ENCODE measurements around the gene TNFRSF14. TPM values are rescaled to one million over a fixed set of nuclear protein-coding genes. Genes with fewer than 3 reads are reported as not detected.
A peak's percentile ranks its signal among the peaks of the same experiment; 100 is the strongest.

TNFRSF14 gene
- total and polyA plus RNA-seq, 2 of the 13 experiments (the other 11 are each of a cell fraction or from before 2014, with no cell fraction given), result 11.9 to 49.9 TPM

DNA sequence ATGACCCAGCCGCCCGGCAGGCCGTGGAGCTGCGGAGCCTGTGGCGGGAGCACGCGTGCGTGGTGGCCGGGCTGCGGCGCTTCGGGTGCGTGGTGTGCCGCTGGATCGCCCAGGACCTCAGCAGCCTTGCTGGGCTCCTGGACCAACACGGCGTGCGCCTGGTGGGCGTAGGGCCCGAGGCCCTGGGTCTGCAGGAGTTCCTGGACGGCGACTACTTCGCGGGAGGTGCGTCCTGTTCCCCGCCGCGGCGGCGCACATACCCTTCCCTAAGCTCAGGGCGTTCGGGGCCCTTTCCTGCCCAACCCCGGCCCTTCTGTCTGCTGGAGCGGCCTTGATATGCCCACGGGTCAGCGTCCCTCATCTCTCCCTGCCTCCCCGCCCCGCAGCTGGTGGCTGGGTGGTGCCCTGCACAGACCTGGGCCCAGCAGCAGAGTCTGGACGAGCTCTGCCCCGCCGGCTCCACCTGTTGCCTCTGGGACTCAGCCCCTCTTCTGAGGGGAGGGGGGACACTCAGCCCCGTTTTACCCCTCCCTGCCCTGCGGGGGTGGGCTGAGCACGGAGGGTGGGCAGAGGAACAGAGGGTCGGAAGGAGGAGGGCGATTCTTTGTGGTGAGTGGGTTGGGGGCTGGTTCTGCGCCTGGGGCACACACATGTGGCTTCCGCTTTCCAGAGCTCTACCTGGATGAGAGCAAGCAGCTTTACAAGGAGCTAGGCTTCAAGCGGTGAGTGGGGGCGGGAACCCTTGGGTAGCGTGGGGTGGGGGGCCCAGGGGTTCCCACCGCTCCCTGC lies 31.1 kb downstream of the TNFRSF14 start (continued):
- TF ChIP-seq, protein P1, sequence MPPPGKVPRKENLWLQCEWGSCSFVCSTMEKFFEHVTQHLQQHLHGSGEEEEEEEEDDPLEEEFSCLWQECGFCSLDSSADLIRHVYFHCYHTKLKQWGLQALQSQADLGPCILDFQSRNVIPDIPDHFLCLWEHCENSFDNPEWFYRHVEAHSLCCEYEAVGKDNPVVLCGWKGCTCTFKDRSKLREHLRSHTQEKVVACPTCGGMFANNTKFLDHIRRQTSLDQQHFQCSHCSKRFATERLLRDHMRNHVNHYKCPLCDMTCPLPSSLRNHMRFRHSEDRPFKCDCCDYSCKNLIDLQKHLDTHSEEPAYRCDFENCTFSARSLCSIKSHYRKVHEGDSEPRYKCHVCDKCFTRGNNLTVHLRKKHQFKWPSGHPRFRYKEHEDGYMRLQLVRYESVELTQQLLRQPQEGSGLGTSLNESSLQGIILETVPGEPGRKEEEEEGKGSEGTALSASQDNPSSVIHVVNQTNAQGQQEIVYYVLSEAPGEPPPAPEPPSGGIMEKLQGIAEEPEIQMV (CRISPR knock-in tag; IDR thresholded peaks at IDR 0.05; ENCODE audit: low read depth), result no peak
- TF ChIP-seq SNAI1 (CRISPR knock-in tag; IDR thresholded peaks at IDR 0.05; ENCODE audit: borderline replicate concordance) (no peak), DMAP1 (CRISPR knock-in tag; IDR thresholded peaks at IDR 0.05) (0 out of 2 replicates have a peak, but pooled peaks have one; percentile 1), ZNF629 (CRISPR knock-in tag; conservative IDR thresholded peaks at IDR 0.05) (no peak), ZGPAT (CRISPR knock-in tag; IDR thresholded peaks at IDR 0.05) (no peak), ZNF607 (CRISPR knock-in tag; IDR thresholded peaks at IDR 0.05; ENCODE audit: borderline replicate concordance) (0 out of 2 replicates have a peak, but pooled peaks have one; percentile 31), ZNF547 (CRISPR knock-in tag; IDR thresholded peaks at IDR 0.05) (no peak), ZNF382 (CRISPR knock-in tag; IDR thresholded peaks at IDR 0.05; ENCODE audit: borderline replicate concordance) (no peak), ZNF101 (CRISPR knock-in tag; IDR thresholded peaks at IDR 0.05; ENCODE audit: borderline replicate concordance, low read depth) (no peak), MYNN (CRISPR knock-in tag; IDR thresholded peaks at IDR 0.05; ENCODE audit: low read depth) (no peak), ZNF546 (CRISPR knock-in tag; conservative IDR thresholded peaks at IDR 0.05) (0 out of 2 replicates have a peak, but pooled peaks have one; percentile 17), ZNF451 (CRISPR knock-in tag; IDR thresholded peaks at IDR 0.05) (no peak), ZBTB21 (CRISPR knock-in tag; IDR thresholded peaks at IDR 0.05) (no peak), POLR2G (IDR thresholded peaks at IDR 0.05; ENCODE audit: low read depth, low read length) (no peak), ZNF225 (CRISPR knock-in tag; IDR thresholded peaks at IDR 0.05) (no peak), IKZF4 (CRISPR knock-in tag; IDR thresholded peaks at IDR 0.05; ENCODE audit: borderline replicate concordance, low read depth, not compliant biosample characterization) (no peak), TIGD3 (CRISPR knock-in tag; IDR thresholded peaks at IDR 0.05; ENCODE audit: borderline replicate concordance) (no peak), SMC3 (IDR thresholded peaks at IDR 0.05; ENCODE audit: low read length) (no peak)
- TF ChIP-seq, protein P2, sequence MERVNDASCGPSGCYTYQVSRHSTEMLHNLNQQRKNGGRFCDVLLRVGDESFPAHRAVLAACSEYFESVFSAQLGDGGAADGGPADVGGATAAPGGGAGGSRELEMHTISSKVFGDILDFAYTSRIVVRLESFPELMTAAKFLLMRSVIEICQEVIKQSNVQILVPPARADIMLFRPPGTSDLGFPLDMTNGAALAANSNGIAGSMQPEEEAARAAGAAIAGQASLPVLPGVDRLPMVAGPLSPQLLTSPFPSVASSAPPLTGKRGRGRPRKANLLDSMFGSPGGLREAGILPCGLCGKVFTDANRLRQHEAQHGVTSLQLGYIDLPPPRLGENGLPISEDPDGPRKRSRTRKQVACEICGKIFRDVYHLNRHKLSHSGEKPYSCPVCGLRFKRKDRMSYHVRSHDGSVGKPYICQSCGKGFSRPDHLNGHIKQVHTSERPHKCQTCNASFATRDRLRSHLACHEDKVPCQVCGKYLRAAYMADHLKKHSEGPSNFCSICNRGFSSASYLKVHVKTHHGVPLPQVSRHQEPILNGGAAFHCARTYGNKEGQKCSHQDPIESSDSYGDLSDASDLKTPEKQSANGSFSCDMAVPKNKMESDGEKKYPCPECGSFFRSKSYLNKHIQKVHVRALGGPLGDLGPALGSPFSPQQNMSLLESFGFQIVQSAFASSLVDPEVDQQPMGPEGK (CRISPR knock-in tag; IDR thresholded peaks at IDR 0.05), result no peak; the same call in 1 of the 2 replicates
- TF ChIP-seq, protein P3, sequence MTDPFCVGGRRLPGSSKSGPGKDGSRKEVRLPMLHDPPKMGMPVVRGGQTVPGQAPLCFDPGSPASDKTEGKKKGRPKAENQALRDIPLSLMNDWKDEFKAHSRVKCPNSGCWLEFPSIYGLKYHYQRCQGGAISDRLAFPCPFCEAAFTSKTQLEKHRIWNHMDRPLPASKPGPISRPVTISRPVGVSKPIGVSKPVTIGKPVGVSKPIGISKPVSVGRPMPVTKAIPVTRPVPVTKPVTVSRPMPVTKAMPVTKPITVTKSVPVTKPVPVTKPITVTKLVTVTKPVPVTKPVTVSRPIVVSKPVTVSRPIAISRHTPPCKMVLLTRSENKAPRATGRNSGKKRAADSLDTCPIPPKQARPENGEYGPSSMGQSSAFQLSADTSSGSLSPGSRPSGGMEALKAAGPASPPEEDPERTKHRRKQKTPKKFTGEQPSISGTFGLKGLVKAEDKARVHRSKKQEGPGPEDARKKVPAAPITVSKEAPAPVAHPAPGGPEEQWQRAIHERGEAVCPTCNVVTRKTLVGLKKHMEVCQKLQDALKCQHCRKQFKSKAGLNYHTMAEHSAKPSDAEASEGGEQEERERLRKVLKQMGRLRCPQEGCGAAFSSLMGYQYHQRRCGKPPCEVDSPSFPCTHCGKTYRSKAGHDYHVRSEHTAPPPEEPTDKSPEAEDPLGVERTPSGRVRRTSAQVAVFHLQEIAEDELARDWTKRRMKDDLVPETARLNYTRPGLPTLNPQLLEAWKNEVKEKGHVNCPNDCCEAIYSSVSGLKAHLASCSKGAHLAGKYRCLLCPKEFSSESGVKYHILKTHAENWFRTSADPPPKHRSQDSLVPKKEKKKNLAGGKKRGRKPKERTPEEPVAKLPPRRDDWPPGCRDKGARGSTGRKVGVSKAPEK (CRISPR knock-in tag; IDR thresholded peaks at IDR 0.05; ENCODE audit: borderline replicate concordance), result no peak

All from HepG2 (cell line).